ENCODE data around the gene ME2.

GRCh38 chr18:50849419-50849821 lies 29.5 kb upstream of the ME2 start:
- no peak for TF ChIP-seq CTCF (conservative IDR thresholded peaks at IDR 0.05)
- TF ChIP-seq ZFX (IDR thresholded peaks at IDR 0.05): no peak
